ENCODE results near the gene CSK.
"Not testable (repeated sequence)": the region's sequence is repeated elsewhere in the genome, so short reads cannot be mapped to it uniquely, and the experiment has no call there.

CSK gene

DNA sequence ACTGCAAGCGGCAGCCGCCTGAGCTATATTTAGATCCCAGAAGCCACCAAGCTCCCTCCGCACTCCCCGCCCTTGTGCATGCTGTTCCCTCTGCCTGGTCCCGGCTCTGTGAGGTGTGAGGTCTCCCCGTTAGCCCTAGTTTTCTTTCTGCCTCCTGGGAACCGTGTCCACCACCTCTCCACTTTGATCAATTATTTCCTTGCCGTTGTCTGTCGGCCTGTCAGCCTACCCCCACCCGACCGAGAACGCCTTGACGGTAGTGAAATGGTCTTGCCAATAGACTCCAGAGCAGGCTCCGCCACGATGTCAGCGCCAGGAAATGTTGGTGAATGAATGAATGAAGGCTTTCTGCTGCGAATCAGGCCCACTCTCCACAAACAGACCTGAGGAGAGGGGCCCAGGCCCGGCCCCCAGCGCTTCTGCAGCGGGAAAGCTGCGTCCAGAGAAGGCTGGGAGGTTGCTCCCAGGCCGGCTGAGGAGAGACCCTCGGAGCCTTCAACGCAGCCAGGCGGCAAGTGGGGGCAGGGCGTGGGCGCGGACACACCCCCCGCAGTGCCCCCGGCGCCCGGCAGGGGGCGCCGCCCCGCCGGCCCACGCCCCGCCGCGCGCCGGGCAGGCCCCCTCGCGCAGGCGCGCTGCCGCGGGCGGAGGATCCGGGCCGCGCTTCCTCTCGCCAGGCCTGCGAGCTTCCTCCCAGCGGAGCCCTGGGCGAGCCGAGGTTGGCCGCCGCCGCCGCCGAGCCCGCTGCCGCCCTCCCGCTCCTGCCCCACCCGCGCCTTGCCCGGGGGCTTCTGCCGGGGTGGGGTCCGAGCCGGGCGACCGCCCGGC, at the start of gene CSK:
TSS of gene CSK (plus strand) at position 650 of the 828 bp plus-strand sequence. CDS start 16,218 bp downstream, outside the sequence.
- peak; percentile 85 for DNase-seq (ENCODE audit: low spot score)

DNA sequence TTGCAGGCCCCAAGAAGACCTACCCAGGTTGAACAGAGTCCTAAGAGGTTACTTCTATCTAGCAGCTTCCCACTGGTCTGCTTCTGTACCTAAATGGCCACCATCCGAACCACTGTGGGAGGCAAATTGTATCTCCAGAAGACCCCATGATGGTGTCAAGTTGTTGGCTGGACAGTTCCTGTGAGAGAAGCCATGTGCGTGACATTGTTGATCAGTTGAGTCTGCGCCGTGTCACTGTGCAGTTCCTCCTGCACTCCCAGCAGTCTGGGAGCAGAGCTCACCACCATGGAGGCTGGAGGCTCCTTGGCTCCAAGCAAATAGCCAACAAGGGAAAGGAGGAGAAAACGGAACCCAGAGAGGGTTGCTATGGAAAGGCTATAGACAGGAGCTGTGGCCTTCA, 49.0 kb upstream of the CSK start:
- DNase-seq (ENCODE audit: low spot score), result no peak

DNA sequence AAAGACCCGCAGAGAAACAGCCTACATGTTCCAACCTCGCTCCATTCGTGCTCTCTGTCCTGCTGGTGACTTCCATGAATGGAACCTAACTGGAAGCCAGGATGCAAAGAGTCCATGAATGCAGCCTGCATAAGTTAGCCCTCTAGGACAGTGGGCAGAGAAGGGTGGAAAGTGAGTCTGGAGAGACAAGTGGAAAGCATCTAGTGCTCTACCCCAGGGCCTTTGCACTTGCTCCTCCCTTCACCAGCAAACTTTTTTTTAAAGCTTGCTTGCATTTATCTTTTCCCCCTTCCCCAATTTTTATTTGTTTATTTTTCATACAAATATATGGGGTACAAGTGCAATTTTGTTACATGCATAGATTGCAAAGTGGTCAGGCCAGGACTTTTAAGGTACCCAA, 48.6 kb upstream of the CSK start:
- no peak for DNase-seq (ENCODE audit: low spot score)

DNA sequence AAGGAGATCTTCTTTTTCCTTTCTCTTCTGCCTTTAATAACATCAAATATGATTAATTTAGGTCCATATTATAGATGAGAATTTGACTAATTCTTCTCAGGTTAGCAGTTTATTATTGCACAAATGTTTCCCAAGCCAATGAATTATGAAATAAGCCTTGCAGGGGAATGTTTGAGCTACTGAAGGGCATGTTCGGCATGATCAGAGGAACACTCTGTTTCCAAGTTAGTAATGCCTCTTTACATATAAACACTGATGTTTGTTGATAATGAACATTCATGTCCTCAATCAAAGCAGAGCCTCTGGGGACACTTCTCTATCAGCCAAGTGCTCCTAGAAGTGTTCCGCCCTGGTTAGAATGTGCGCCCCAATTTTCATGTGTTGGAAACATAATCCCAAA, 46.6 kb upstream of the CSK start:
- no peak for DNase-seq (ENCODE audit: low spot score)

DNA sequence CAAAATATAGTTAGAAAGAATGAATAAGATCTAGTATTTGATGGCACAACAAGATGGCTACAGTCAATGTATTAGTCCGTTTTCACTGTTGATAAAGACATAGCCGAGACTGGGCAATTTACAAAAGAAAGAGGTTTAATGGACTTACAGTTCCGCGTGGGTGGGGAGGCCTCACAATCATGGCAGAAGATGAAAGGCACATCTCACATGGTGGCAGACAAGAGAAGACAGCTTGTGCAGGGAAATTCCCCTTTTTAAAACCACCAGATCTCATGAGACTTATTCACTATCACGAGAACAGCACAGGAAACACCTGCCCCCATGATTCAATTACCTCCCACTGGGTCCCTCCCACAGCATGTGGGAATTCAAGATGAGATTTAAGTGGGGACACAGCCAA, 43.6 kb upstream of the CSK start:
- not testable (repeated sequence) for DNase-seq (ENCODE audit: low spot score)

DNA sequence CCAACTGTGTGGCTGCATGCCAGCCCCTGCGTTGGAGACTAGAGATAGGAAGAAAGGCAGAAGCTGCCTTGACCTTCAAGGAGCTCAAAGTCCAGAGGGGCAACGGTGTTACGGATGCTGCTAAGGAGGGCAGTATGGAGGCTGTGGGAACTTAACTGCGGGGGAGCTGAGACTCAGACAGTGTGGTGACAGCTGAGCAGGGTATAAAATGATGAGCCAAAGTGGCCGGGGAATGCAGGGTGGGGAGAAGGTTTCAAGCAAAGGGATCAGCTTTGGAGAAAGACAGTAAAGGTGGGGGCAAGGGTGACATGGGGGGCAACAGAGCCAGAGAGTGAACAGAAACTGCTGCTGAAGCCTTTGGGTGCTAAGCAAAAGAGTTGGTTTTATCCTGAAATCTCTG, 39.5 kb upstream of the CSK start:
- no peak for DNase-seq (ENCODE audit: low spot score)

DNA sequence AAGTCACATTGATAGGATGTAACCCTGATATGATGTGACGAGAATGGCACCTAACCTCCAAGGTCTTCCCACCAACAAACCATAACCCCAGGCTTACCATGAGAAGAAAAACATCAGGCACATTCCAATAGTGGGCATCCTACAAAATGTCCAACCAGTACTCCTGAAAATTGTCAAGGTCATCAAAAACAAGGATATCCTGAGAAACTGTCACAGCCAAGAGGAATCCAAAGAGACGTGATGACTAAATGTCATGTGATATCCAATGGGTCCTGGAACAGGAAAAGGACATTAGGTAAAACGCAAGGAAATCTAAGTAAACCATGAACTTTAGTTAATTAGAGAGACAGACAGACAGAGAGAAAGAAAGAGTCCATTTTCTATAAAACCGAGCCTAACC, 35.5 kb upstream of the CSK start:
- DNase-seq (ENCODE audit: low spot score), result no peak

DNA sequence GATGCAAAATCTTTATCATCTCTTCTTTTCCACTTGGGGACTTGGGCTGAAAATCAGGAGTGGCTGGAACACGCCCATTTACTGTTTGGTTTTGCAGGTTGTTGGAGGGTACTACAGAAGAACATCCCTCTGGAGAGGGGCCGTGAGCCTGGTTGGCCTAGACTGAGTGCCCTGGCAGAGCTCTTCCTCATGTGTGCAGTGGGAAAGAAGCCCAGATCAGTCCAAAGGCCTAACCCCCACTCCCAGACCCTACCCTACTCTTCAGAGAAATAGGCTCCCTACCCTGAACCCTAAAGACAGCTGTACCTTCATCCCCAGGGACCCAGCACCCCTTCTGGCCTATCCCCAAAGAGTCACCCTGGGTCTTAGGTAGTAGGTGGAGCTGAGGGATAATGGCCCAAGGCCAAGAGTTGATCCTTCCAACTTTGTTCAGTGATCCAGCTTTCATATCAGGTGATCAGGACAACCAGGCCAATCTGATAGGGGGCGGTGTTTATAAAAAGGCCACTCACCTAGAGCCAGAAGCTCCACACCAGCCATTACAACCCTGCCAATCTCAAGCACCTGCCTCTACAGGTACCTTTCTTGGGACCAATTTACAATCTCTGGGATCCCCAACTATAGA, 33.4 kb upstream of the CSK start, which contains the start of gene CYP1A2:
TSS of gene CYP1A2 (plus strand) at position 524 of the 625 bp plus-strand sequence. CDS start 894 bp downstream, outside the sequence.
- DNase-seq (ENCODE audit: low spot score), result no peak

DNA sequence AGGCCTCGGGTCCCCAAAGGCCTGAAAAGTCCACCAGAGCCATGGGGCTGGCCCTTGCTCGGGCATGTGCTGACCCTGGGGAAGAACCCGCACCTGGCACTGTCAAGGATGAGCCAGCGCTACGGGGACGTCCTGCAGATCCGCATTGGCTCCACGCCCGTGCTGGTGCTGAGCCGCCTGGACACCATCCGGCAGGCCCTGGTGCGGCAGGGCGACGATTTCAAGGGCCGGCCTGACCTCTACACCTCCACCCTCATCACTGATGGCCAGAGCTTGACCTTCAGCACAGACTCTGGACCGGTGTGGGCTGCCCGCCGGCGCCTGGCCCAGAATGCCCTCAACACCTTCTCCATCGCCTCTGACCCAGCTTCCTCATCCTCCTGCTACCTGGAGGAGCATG, 32.0 kb upstream of the CSK start:
- no peak for DNase-seq (ENCODE audit: low spot score)

DNA sequence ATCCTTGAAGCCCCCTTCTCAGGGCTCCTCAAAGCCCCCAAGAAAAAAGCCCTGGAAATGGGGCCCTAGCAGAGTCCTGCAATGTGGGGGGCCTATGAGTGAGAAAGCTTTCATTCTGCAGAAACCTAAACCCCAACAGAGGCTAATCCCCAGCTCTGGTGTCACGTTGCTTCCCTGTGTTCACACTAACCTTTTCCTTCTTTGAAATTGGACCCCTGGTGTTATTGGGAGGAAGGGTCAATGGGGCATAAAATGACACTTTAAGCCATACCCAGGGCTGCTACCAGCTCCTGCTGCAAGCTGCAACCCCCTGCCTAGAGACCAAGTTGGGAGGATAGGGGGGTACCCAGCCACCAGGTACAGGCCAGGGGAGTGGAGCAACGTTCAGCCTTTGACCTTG, 31.1 kb upstream of the CSK start:
- no peak for DNase-seq (ENCODE audit: low spot score)

DNA sequence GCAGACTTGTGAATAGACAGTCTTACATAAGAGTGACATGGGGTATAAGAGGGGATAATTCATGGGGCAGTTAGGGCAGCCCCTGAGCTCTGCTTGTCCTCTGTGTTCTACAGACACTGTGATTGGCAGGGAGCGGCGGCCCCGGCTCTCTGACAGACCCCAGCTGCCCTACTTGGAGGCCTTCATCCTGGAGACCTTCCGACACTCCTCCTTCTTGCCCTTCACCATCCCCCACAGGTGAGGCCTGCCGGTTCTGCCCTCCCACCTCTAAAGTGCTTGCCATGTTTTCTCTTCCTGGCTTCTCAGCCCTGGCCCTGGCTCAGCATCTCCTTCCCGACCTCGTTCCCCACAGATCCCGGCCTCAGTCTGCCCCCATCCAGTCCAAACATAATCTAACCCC, 29.9 kb upstream of the CSK start:
- DNase-seq (ENCODE audit: low spot score), result no peak

DNA sequence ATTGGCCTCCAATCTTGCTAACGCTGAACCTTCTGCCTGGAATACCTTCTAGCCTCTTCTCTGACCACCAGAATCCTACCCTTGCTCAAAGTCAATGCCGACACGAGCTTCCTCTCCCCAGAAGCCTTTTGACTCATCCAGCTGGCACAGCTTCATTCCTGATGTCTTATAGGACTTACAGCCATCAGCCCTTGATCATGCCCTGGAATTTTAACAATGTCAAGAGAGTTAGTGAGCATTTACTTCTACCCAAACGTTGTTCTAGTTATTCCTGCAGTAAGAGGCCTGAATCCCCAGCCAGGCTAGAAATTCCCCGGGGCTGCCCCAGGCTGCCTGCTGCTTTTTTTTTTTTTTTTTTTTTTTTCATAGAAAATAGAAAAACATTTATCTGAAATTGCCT, 29.3 kb upstream of the CSK start:
- no peak for DNase-seq (ENCODE audit: low spot score)

DNA sequence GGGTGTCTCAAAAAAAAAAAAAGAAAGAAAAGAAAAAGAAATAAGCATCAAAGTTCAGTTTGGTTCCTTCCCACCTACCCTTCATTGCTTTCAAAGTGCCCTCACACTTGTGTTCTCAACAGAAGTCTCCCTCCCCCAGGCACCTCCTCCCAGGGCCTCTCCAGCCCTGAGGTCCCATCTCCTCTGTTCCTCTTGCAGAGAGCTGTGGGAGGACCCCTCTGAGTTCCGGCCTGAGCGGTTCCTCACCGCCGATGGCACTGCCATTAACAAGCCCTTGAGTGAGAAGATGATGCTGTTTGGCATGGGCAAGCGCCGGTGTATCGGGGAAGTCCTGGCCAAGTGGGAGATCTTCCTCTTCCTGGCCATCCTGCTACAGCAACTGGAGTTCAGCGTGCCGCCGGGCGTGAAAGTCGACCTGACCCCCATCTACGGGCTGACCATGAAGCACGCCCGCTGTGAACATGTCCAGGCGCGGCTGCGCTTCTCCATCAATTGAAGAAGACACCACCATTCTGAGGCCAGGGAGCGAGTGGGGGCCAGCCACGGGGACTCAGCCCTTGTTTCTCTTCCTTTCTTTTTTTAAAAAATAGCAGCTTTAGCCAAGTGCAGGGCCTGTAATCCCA, 27.2 kb upstream of the CSK start:
- DNase-seq (ENCODE audit: low spot score), result no peak

DNA sequence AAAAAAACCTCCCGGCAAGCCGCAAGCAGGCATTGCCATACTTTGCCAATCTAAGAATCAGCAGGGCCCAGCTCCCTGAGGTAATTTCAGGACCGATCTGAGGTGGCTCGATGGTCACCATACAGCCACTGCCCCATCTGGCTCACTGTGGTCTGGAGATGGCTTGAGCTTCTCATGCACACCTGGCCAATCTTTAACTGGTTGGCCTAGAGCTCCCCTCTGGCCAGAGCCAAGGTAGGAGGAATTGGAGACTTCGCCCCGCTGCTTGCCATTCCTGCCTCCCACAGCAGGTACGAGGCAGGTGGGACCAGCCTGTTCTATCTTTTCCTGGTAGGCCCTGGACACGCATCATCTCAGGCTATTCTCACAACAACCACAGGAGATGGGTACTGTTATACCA, 23.1 kb upstream of the CSK start:
- DNase-seq (ENCODE audit: low spot score), result no peak

DNA sequence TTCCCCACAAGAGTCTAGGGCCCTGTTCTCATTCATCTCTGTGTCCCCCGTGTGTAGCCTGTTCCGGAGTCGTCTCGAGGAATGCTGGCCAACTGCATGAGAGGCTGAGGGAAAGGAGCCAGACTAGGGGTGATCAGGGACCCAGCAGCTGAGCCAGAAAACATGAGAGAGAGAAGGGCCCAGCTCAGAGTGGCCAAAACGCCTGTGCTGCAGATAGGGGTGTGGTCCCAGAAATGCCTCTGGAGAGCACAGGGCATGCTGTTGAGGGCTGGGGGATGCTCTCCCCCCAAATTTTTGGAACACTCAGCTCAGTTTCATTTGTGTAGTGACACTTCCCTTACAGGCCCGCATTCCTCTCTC, 19.1 kb upstream of the CSK start:
- no peak for DNase-seq (ENCODE audit: low spot score)

DNA sequence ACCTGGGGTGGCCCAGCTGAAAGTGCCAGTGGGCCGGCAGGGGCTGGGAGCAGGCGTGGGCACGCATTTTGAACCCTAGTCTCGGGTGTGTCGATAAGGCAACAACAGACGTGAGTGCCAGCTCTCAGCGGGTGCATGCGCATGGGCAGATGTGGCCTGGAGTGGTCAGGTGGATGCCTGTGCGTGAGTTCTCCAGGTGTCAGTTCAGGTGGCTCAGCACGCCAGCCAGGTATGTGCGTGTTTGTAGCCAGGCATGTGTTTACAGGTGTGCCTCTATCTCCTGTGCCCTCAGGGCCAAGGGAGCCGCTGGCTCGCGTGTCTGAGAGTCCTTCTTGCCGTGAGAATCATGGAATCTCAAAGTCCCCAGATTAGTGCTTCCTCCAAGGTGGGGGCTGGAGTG, 18.5 kb upstream of the CSK start:
- no peak for DNase-seq (ENCODE audit: low spot score)

DNA sequence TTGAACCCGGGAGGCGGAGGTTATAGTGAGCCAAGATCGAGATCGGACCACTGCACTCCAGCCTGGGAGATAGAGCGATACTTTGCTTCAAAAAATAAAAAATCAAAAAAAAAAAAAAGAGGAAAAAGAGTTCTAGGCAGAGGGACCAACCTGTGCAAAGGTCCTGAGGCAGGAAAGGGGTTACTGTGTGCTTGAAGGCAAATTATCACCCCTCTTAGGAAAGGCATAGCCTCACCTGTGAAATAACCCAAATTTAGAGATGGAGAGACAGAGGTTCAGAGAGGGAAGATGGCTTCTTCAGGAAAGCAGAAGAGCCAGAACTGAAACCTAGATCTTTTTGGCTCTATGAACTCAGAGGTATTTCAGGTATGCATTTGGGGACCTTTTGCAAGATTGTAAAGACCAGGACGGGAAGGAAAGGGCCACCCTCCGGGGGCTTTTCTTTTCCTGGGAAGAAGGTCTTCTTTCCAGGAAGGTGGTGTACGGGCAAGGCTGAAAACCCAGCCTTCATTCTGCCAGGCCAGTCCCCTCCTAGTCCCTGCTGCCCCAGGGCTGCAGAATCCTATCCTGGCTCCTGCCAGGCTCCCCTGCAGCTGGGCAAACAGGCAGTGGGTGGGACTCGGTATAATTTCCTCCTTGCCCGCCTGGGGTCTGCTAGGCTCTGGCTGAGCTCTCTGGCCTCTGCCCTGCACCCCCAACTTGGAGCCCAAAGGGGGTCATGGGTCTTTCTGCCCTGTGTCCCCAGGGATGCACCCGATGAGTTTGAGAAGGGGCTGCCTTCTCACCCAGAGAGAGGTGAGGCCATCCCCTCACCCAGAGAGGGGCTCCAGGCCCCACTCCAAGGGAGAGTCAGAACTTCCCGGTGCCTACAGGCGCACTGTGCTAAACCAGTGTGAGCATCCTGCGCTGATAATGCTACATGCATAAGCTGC, 14.4 kb upstream of the CSK start:
- DNase-seq (ENCODE audit: low spot score), result no peak

DNA sequence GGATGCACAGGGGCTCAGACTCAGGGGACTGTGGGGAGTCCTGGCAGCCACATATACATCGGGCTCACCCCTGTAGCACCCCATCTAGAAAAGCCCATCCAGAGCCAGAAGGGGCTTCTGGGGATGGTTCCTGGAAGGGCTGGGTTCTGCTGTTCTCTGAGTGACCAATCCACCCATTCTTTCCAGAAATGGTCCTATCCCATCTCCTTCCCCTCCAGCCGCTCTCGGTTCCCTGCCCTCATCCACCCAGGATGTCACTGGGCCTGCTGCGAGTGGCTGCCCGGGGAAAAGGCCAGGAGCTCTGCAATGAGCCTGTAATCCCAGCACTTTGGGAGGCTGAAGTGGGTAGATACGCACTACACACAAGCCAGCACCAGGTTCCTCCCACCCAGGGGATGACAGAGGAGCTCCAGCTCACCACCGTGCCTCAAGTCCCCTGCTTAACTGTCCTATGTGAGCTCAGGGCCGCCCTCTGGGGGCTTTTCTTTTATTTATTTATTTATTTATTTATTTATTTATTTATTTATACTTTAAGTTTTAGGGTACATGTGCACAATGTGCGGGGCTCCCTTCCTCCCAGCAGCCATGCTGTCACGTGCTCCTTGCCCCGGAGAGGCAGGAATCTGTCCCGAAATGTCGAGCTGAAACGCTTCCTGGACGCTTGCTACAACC, 13.6 kb upstream of the CSK start:
- DNase-seq (ENCODE audit: low spot score), result no peak

DNA sequence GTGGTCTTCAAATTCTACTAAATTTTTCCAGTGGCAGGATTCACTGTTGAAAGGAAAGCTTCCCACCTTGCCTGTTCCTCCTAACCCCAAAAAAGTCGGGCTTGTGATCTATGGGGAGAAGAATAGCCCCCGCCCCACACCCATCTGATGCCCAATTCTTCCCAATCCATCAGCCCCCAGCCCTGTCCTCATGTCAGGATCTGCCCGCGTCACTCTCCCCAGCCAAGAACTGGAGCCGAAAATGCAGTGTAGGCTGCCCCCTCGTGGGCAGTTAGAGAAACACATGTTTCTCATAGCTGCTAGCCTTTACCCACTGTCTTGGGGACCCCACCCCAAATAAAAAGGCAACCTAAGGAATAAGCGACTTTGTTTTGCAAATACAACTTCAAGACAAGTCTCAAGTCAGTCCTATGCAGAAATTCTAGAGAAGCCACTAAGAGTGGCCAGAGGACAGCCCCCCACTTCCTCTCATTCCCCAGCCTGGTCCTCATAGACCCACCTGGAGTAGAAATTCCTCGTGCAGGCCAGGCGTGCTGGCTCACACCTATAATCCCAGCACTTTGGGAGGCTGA, 13.0 kb upstream of the CSK start:
- no peak for DNase-seq (ENCODE audit: low spot score)

DNA sequence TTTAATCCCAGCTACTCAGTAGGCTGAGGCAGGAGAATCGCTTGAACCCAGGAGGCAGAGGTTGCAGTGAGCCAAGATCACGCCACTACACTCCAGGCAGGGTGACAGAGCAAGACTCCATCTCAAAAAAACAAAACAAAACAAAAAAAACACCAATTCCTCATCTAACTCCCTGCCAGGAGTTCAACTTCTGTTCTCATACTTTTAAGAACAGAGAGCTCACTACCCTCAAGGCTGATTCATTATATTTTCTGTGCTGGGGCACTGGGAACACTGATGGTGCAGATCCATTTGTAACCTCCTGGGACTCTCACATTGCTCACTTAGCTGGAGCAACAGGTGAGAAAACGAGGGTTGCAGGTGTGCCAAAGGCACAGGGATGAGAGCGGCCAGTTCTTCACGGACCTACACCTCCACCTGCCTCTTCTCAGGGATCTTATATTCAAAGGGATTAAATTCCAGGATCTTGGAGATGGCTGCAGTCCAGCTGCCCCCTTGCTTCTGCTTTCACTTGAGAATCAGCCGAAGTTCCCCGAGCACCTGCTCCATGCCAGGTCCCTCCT, 12.3 kb upstream of the CSK start:
- no peak for DNase-seq (ENCODE audit: low spot score)

Measured in left forelimb (tissue), 1 donor.